ENCODE measurements around the gene ELOVL6. TPM values are rescaled to one million over a fixed set of nuclear protein-coding genes. Genes with fewer than 3 reads are reported as not detected.

The ELOVL6 gene
- total and polyA plus RNA-seq, 7 experiments from 2014 or later, result 0.13 to 32.9 (median 0.81) TPM

DNA sequence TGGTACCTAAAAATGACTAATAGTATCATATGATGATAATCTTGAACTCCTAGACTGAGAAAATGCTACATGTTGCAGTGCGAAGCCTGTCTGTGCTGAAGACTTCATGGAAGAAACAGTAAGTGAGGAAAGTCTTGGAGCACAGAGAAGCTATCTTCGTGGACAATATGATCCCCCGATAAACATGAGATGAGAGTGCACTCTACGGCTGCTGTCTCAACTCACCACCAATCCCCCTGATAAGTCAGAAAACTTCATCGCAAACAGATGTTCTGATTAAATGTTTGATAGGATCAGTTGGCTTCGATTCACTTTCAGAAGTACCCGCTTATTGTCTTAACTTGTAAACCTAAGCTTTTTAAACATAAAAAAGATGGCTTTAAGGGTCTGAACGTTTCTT is 130.2 kb downstream of the ELOVL6 start:
- Histone ChIP-seq H3K27me3 (ENCODE audit: control insufficient read depth in 2 of 2, insufficient read depth in 2 of 2, low read length in 2 of 2) (no peaks in the 10 kb centered on the region), H3K9me3 (ENCODE audit: control insufficient read depth in 2 of 3, low read length in 3 of 3) (no peaks in the 10 kb centered on the region), H3K27ac (ENCODE audit: low read depth, low read length) (no peak overlapping the region), H3K4me3 (ENCODE audit: low read length) (no peak overlapping the region), H3K36me3 (ENCODE audit: control insufficient read depth in 2 of 3, insufficient read depth in 3 of 3, low read length in 3 of 3) (no peaks in the 10 kb centered on the region), H3K4me1 (ENCODE audit: control insufficient read depth in 2 of 2, insufficient read depth in 2 of 2, low read length in 2 of 2) (no peaks in the 10 kb centered on the region)
- H3K9me3 Mint-ChIP-seq, result no peaks in the 10 kb centered on the region
- ChIA-PET POLR2A (no interaction called here), CTCF (no interaction called here)
- ATAC-seq (peak; percentile 41), DNase-seq (no peak)
- H3K27ac Mint-ChIP-seq, result no peak overlapping the region
- intact Hi-C loops (cut with micrococcal nuclease), result no loop called here
- H3K4me1 Mint-ChIP-seq, result peaks cover 0 to 12% (median 0%) of the 10 kb centered on the region in 7 donors
- peaks cover 0 to 13% (median 0%) of the 10 kb centered on the region in 5 donors for H3K36me3 Mint-ChIP-seq
- H3K4me3 Mint-ChIP-seq, result no peak overlapping the region
- no peaks in the 10 kb centered on the region for H3K27me3 Mint-ChIP-seq

DNA sequence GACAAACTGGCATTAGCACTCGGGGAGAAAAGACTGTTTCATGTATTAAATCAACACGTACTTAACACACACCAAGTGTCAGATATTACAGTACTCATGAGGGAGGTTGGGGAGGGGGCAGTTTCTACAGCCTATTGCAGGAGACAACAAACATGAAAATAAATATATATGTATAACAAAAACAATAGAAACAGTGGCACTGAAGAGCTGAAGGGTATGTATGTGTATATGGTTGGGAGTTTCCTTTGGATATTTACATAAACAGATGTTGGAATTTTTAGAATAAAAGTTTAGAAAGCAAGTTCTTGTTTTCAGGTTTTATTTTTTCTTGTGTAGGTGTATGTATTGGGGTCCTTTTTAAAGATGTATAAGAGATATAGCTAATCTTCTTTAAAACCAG is 133.5 kb downstream of the ELOVL6 start:
- Histone ChIP-seq H3K27me3 (ENCODE audit: control insufficient read depth in 2 of 2, insufficient read depth in 2 of 2, low read length in 2 of 2) (no peaks in the 10 kb centered on the region), H3K27ac (ENCODE audit: low read depth, low read length) (no peak overlapping the region), H3K9me3 (ENCODE audit: control insufficient read depth in 2 of 3, low read length in 3 of 3) (no peaks in the 10 kb centered on the region), H3K36me3 (ENCODE audit: control insufficient read depth in 2 of 3, insufficient read depth in 3 of 3, low read length in 3 of 3) (no peaks in the 10 kb centered on the region), H3K4me3 (ENCODE audit: low read length) (no peak overlapping the region), H3K4me1 (ENCODE audit: control insufficient read depth in 2 of 2, insufficient read depth in 2 of 2, low read length in 2 of 2) (peaks cover 0 to 6% of the 10 kb centered on the region in 2 donors)
- ATAC-seq, result no peak
- DNase-seq, result no peak
- CTCF ChIA-PET, result interaction anchor here (0.6 to 0.7 kb wide), 2 partner anchors 53 to 254 kb away, joined by 4 read pairs; no protein-coding TSS in a partner anchor
- H3K4me1 Mint-ChIP-seq, result peaks cover 3 to 34% (median 5%) of the 10 kb centered on the region in 7 donors
- no peaks in the 10 kb centered on the region for H3K9me3 Mint-ChIP-seq
- POLR2A ChIA-PET, result no interaction called here
- H3K27ac Mint-ChIP-seq, result no peak overlapping the region
- no peak overlapping the region for H3K4me3 Mint-ChIP-seq
- intact Hi-C loops (cut with micrococcal nuclease), result no loop called here
- peaks cover 0 to 4% (median 0%) of the 10 kb centered on the region in 5 donors for H3K36me3 Mint-ChIP-seq
- H3K27me3 Mint-ChIP-seq, result no peaks in the 10 kb centered on the region

DNA sequence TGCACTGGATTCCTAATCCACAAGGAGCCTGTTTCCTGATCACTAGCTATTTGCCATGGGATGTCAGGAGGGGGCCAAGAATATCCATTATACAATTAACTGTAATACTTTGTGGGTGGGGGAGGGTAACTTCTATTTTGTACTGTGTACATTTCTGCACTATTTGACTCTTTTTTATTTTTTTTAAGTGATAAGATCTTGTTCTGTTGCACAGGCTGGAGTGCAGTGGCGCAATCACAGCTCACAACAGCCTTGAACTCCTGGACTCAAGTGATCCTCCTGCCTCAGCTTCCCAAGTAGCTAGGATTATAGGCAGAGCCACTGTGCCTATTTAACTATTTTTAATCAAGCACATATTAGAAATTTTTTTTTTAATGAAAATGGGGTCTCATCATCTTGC is 134.1 kb downstream of the ELOVL6 start:
- no peak overlapping the region for H3K4me3 Mint-ChIP-seq
- ATAC-seq, result no peak
- H3K27ac Mint-ChIP-seq, result no peak overlapping the region
- DNase-seq, result no peak
- no peaks in the 10 kb centered on the region for H3K27me3 ChIP-seq (ENCODE audit: control insufficient read depth in 2 of 2, insufficient read depth in 2 of 2, low read length in 2 of 2)
- peaks cover 6 to 40% (median 10%) of the 10 kb centered on the region in 7 donors for H3K4me1 Mint-ChIP-seq
- ChIA-PET POLR2A (no interaction called here), CTCF (interaction anchor here (0.6 kb wide), 1 partner anchor 52 kb away, joined by 4 read pairs; no protein-coding TSS in a partner anchor)
- H3K4me3 ChIP-seq (ENCODE audit: low read length), result no peak overlapping the region
- H3K36me3 Mint-ChIP-seq, result peaks cover 0 to 4% (median 0%) of the 10 kb centered on the region in 5 donors
- peaks cover 0 to 10% of the 10 kb centered on the region in 2 donors for H3K4me1 ChIP-seq (ENCODE audit: control insufficient read depth in 2 of 2, insufficient read depth in 2 of 2, low read length in 2 of 2)
- H3K36me3 ChIP-seq (ENCODE audit: control insufficient read depth in 2 of 3, insufficient read depth in 3 of 3, low read length in 3 of 3), result no peaks in the 10 kb centered on the region
- H3K9me3 Mint-ChIP-seq, result no peaks in the 10 kb centered on the region
- H3K27me3 Mint-ChIP-seq, result no peaks in the 10 kb centered on the region
- no peaks in the 10 kb centered on the region for H3K9me3 ChIP-seq (ENCODE audit: control insufficient read depth in 2 of 3, low read length in 3 of 3)
- H3K27ac ChIP-seq (ENCODE audit: low read depth, low read length), result no peak overlapping the region
- intact Hi-C loops (cut with micrococcal nuclease), result no loop called here

DNA sequence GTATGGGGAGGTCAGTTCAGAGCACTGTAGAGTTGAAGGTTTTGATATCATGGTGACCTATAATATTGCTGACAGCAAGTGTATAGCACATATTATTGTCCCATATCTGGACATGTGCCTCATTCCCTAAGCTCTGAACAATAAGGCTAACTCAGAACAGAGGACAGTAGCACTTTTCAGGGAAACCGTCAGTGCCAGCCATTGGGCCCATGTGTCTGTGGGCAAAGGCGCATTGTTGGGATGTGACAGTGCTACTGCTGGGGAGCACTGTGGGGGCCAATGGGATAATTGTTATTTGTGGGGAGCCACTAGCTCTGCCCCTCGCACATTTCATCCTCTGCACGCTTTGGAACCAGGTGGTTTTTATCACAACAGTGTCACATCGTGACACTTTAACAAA is 136.2 kb downstream of the ELOVL6 start:
- no peaks in the 10 kb centered on the region for H3K27me3 Mint-ChIP-seq
- no peak overlapping the region for H3K27ac ChIP-seq (ENCODE audit: low read depth, low read length)
- no peaks in the 10 kb centered on the region for H3K9me3 Mint-ChIP-seq
- no peak for ATAC-seq
- H3K36me3 ChIP-seq (ENCODE audit: control insufficient read depth in 2 of 3, insufficient read depth in 3 of 3, low read length in 3 of 3), result no peaks in the 10 kb centered on the region
- H3K36me3 Mint-ChIP-seq, result peaks cover 0 to 5% (median 0%) of the 10 kb centered on the region in 5 donors
- no peaks in the 10 kb centered on the region for H3K27me3 ChIP-seq (ENCODE audit: control insufficient read depth in 2 of 2, insufficient read depth in 2 of 2, low read length in 2 of 2)
- H3K4me1 ChIP-seq (ENCODE audit: control insufficient read depth in 2 of 2, insufficient read depth in 2 of 2, low read length in 2 of 2), result peaks cover 0 to 19% of the 10 kb centered on the region in 2 donors
- H3K27ac Mint-ChIP-seq, result no peak overlapping the region
- H3K4me3 ChIP-seq (ENCODE audit: low read length), result no peak overlapping the region
- intact Hi-C loops (cut with micrococcal nuclease), result no loop called here
- no peak overlapping the region for H3K4me3 Mint-ChIP-seq
- peaks cover 6 to 51% (median 13%) of the 10 kb centered on the region in 7 donors for H3K4me1 Mint-ChIP-seq
- DNase-seq, result no peak
- POLR2A ChIA-PET, result no interaction called here
- CTCF ChIA-PET, result interaction anchor here (1.0 kb wide), 1 partner anchor 13 kb away, joined by 5 read pairs; no protein-coding TSS in a partner anchor
- H3K9me3 ChIP-seq (ENCODE audit: control insufficient read depth in 2 of 3, low read length in 3 of 3), result no peaks in the 10 kb centered on the region

DNA sequence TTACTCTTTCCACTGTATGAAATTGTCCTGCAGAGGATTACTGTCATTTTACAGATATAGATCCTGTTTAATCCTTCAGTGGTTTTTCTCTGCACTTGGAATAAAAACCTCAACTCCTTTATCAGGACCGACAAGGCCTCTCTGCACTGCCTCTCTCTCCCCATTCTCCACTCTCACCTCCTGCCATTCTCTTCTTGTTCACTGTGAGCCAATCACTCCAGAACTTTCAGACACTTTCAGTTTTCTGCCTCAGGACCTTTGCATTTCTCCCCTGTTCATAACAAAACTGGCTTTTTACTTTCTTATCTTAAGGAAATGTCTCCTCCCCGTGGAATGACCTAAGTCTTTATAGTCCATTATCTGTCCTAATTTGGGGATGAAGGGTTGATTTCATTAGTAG is 137.3 kb downstream of the ELOVL6 start:
- H3K27ac Mint-ChIP-seq, result peak overlapping the region in 2 of 9 donors; percentile 64 to 92

DNA sequence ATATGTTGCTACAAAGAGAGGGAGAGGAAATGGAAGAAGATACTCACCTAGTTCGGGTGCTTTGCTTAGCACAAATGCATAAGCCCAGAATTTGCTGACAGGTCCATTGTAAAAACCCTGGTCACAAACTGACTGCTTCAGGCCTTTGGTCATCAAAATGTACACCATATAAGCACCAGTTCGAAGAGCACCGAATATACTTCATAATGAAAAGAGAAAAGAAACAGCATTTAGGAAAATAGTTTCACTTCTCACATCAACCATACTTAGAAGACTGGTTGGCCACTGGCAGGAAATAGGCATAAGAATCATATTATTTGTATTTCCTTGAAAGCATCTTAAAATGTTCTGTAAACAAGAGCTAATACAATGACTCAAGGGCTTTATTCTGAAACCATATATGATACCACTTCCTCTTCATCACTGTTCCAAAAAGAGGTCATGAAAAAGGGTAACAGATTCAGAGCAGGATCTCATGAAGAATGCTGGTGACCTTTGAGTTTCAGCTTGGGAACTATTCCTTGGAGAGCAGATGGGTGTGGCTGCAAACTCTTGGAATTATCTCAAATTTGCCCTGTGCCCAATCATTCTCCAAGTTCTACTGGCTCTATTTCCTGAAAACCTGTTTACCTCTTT is 138.7 kb downstream of the ELOVL6 start:
- Mint-ChIP-seq H3K27me3 (no peaks in the 10 kb centered on the region), H3K27ac (peak overlapping the region in 3 of 9 donors; percentile 19 to 92 (median 53)), H3K4me3 (peak overlapping the region in 2 of 10 donors; percentile 50 to 83), H3K4me1 (peaks cover 6 to 70% (median 12%) of the 10 kb centered on the region in 7 donors), H3K36me3 (peaks cover 0 to 7% (median 0%) of the 10 kb centered on the region in 5 donors), H3K9me3 (no peaks in the 10 kb centered on the region)
- Histone ChIP-seq H3K4me3 (ENCODE audit: low read length) (no peak overlapping the region), H3K9me3 (ENCODE audit: control insufficient read depth in 2 of 3, low read length in 3 of 3) (no peaks in the 10 kb centered on the region), H3K27ac (ENCODE audit: low read depth, low read length) (no peak overlapping the region), H3K27me3 (ENCODE audit: control insufficient read depth in 2 of 2, insufficient read depth in 2 of 2, low read length in 2 of 2) (no peaks in the 10 kb centered on the region), H3K4me1 (ENCODE audit: control insufficient read depth in 2 of 2, insufficient read depth in 2 of 2, low read length in 2 of 2) (peaks cover 0 to 23% of the 10 kb centered on the region in 2 donors), H3K36me3 (ENCODE audit: control insufficient read depth in 2 of 3, insufficient read depth in 3 of 3, low read length in 3 of 3) (no peaks in the 10 kb centered on the region)
- intact Hi-C loops (cut with micrococcal nuclease), result loop anchor here in 1 of 2 donors (1.0 kb wide), 3 partner anchors 29 to 134 kb away; no protein-coding TSS in a partner anchor
- DNase-seq (no peak), ATAC-seq (peak; percentile 70)
- ChIA-PET CTCF (interaction anchor here (0.7 kb wide), 1 partner anchor 457 kb away, joined by 3 read pairs; no protein-coding TSS in a partner anchor), POLR2A (interaction anchor here (1.0 to 1.1 kb wide), 2 partner anchors 103 to 106 kb away, joined by 3 to 4 read pairs; no protein-coding TSS in a partner anchor)

More for the DNA sequence above, 137.3 kb downstream of the ELOVL6 start:
- no peaks in the 10 kb centered on the region for H3K27me3 ChIP-seq (ENCODE audit: control insufficient read depth in 2 of 2, insufficient read depth in 2 of 2, low read length in 2 of 2)
- no peak overlapping the region for H3K4me3 ChIP-seq (ENCODE audit: low read length)
- H3K36me3 Mint-ChIP-seq, result peaks cover 0 to 9% (median 0%) of the 10 kb centered on the region in 5 donors
- peak overlapping the region in 1 of 10 donors; percentile 54 for H3K4me3 Mint-ChIP-seq
- DNase-seq, result no peak
- ChIA-PET CTCF (no interaction called here), POLR2A (interaction anchor here (0.6 kb wide), 1 partner anchor 286 kb away, joined by 3 read pairs; no protein-coding TSS in a partner anchor)
- H3K4me1 Mint-ChIP-seq, result peaks cover 6 to 56% (median 13%) of the 10 kb centered on the region in 7 donors
- H3K9me3 ChIP-seq (ENCODE audit: control insufficient read depth in 2 of 3, low read length in 3 of 3), result no peaks in the 10 kb centered on the region
- intact Hi-C loops (cut with micrococcal nuclease), result no loop called here
- no peaks in the 10 kb centered on the region for H3K36me3 ChIP-seq (ENCODE audit: control insufficient read depth in 2 of 3, insufficient read depth in 3 of 3, low read length in 3 of 3)
- no peaks in the 10 kb centered on the region for H3K27me3 Mint-ChIP-seq
- H3K27ac ChIP-seq (ENCODE audit: low read depth, low read length), result no peak overlapping the region
- peaks cover 0 to 19% of the 10 kb centered on the region in 2 donors for H3K4me1 ChIP-seq (ENCODE audit: control insufficient read depth in 2 of 2, insufficient read depth in 2 of 2, low read length in 2 of 2)
- H3K9me3 Mint-ChIP-seq, result no peaks in the 10 kb centered on the region
- no peak for ATAC-seq

Measured in naive thymus-derived CD4-positive, alpha-beta T cell (primary cell).